GM12878 (cell line): ENCODE data around the gene MRPL12.

Experiments
- EZH2 ChIP-seq: IDR thresholded peaks from 2 replicates; pipeline ENCODE4 v1.6.1; 2012; ENCODE audit warnings: low read depth, mild to moderate bottlenecking, control low read depth, inconsistent platforms, low read length, borderline replicate concordance; ENCODE audit not compliant: control insufficient read depth
- TF ChIP-seq, protein P1 (sequence below), 3 experiments: IDR thresholded peaks in 2 of 3; conservative IDR thresholded peaks in 1 of 3; 2 replicates each; pipeline ENCODE4 v1.5.1; 2011; ENCODE audit warnings: low read depth in 3 of 3, low read length in 3 of 3, mild to moderate bottlenecking in 3 of 3, control low read depth in 2 of 3, moderate library complexity in 2 of 3, inconsistent platforms in 1 of 3, mixed read lengths in 1 of 3; ENCODE audit not compliant: control insufficient read depth in 2 of 3, insufficient read depth in 1 of 3; ENCODE audit errors: extremely low read depth in 1 of 3

DNA sequence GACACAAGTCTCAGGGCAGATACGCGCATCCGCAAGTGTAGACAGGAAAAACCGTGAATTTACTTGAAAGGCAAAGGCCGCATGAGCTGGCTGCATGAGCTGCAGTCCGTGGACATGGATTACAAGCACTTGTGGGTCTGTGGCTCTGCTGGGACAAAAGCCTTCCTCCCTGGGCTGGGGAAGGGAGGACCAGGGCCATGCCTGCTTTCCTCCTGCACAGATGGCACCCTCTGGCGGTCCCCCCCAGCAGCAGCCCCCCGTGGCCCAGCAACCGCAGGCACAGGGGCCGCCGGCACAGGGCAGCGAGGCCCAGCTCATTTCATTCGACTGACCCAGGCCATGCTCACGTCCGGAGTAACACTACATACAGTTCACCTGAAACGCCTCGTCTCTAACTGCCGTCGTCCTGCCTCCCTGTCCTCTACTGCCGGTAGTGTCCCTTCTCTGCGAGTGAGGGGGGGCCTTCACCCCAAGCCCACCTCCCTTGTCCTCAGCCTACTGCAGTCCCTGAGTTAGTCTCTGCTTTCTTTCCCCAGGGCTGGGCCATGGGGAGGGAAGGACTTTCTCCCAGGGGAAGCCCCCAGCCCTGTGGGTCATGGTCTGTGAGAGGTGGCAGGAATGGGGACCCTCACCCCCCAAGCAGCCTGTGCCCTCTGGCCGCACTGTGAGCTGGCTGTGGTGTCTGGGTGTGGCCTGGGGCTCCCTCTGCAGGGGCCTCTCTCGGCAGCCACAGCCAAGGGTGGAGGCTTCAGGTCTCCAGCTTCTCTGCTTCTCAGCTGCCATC is 1.7 kb upstream of the MRPL12 start:
- no peak for TF ChIP-seq EZH2
- TF ChIP-seq, protein P1, sequence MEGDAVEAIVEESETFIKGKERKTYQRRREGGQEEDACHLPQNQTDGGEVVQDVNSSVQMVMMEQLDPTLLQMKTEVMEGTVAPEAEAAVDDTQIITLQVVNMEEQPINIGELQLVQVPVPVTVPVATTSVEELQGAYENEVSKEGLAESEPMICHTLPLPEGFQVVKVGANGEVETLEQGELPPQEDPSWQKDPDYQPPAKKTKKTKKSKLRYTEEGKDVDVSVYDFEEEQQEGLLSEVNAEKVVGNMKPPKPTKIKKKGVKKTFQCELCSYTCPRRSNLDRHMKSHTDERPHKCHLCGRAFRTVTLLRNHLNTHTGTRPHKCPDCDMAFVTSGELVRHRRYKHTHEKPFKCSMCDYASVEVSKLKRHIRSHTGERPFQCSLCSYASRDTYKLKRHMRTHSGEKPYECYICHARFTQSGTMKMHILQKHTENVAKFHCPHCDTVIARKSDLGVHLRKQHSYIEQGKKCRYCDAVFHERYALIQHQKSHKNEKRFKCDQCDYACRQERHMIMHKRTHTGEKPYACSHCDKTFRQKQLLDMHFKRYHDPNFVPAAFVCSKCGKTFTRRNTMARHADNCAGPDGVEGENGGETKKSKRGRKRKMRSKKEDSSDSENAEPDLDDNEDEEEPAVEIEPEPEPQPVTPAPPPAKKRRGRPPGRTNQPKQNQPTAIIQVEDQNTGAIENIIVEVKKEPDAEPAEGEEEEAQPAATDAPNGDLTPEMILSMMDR (IDR thresholded peaks at IDR 0.05 in 2 of 3, conservative IDR thresholded peaks at IDR 0.05 in 1 of 3; ENCODE audit: control insufficient read depth in 2 of 3, extremely low read depth in 1 of 3, insufficient read depth in 1 of 3, low read depth in 3 of 3, low read length in 3 of 3): peak in 2 of 3 experiments; percentile 15 to 25; a peak in 2 of 6 replicates
